Measurements from ENCODE around the gene AGAP1.

The AGAP1 gene

DNA sequence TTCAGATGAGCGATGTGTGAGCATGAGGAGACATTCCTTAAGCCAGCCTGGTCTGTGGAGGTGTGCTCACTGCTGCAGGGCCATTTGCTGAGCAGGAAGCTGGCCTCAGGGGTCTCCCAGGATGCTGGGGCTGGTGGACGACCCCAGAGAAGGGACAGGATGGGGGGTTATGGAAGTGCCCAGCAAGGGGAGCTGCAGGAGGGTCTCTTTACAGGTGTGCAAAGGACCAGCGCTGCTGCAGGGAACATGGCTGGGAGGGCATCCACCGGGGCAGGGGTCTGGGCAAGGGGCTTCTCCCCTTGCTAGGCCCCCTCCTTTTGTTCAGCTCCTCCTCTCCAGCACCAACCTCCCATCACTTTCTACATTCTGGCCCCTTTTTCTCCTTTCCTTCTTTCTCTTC, 489.2 kb downstream of the AGAP1 start:
- DNase-seq = no peak

DNA sequence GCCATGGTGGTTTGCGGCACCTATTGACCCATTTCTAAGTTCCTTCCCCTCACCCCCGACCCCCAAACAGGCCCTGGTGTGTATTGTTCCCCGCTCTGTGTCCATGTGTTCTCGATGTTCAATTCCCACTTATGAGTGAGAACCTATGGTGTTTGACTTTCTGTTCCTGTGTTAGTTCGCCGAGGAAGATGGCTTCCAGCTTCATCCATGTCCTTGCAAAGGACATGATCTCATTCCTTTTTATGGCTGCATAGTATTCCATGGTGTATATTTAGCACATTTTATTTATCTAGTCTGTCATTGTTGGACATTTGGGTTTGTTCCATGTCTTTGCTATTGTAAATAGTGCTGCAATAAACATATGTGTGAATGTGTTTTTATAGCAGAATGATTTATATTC, 490.7 kb downstream of the AGAP1 start:
- no peak for DNase-seq

DNA sequence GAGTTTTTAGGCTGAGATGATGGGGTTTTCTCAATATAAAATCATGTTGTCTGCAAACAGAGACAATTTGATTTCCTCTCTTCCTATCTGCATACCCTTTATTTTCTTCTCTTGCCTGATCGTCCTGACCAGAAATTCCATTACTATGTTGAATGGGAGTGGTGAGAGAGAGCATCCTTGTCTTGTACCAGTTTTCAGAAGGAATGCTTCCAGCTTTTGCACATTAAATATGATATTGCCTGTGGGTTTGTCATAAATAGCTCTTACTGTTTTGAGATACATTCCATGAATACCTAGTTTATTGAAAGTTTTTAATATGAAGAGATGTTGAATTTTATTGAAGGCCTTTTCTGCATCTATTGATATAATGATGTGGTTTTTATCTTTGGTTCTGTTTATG, 492.5 kb downstream of the AGAP1 start:
- no peak for DNase-seq

DNA sequence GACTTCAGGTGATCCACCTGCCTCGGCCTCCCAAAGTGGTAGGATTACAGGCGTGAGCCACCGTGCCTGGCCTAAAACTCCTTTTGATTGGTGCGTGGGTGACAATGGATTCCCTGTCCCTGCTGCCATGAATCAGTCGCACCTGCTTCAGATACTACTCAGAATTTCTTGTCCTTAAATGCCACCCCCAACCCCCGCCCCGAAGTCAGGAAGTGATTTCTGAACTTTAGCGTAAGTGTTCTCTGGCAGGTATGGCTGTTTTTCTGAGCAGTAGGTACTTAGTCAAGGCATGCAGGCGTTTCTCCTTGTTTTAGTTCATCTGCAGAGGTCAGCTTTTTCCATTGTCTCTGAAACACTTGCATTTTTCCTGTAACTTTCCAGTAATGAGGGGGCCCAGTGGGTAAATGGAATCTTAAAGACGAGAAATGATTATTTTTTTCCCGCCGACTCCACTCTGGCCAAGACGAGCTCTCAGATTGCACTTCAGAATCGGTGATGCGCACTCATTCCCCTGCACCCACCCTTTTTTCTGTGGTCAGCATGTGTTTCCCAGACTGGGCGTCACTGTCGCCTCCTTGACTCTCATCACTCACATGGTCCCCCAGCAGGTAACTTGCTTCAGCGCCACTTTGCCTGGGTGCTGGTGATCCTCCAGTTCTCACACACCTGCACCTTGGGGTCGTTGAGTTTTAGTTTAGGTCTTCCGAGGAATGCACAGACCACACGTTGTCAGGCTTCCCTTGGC, 494.6 kb downstream of the AGAP1 start:
- no peak for DNase-seq

DNA sequence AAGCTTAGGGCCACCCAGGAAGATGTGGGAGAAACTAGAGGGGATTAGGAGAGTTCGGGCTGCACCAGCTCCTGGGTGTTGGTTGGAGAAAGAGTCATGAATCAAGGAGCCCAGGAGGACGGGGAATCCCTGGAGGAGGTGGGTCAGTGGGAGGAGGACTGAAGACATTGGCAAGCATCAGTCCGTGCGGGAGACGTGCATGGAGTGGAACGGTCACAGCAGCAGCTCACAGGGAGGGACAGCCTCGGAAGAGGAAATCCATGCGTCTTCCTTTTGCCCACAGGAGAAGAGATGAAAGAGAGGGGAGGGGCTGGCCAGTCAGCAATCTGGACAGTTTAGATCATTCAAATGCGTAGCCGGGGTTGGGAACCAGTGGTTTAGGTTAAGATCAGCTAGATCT, 495.7 kb downstream of the AGAP1 start:
- DNase-seq = no peak

DNA sequence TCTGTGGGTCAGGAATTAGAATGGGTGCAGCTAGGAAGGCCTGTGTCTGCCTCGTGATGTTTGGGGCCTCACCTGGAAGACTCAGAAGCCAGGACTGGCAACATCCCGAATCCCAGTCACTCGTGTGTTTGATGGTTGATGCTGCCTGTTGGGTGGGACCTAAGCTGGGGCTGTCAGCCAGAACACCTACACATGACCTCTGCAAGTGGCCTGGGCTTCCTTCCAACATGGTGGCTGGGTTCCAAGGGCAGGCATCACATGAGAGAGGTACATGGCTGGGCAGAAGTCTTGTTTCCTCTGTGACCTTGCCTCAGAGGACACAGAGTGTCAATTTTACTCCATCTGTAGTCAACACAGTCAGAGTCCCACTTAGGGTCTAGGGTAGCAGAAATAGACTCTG, 496.5 kb downstream of the AGAP1 start:
- DNase-seq = no peak

DNA sequence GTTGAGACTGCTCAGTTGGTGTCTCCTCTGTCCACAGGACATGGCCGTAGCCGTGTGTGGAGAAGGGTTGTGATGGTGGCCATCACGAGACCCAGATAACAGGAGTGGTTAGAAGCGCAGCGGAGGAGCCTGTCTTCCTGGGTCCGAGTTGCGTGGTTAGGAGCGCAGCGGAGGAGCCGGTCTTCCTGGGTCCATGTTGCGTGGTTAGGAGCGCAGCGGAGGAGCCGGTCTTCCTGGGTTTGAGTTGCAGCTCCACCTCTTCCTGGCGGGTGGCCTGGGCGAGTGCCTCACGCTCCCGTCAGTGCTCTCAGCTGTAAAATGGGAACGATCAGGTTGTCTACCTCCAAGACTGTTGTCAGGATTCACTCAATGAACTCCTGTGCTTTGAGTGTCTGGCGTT, 498.2 kb downstream of the AGAP1 start:
- no peak for DNase-seq

DNA sequence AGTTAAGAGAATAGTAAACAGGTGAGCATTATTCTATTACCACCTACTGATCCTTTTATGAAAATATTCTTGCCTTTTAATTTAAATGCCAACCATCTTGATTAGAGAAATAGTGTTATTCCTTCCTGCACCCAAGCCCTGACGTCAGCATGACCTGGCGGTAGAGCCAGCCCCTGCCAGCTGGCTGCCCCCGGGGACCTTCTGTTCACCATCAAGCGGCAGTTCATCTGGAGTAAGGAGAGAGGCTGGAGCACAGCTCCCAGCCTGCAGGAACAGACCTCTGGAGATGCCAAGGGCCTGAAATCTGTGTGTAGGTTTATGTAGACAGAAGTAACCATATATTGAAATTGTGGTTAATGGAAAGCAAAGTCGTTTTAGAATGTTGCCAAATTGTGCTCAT, 502.6 kb downstream of the AGAP1 start:
- DNase-seq = no peak

DNA sequence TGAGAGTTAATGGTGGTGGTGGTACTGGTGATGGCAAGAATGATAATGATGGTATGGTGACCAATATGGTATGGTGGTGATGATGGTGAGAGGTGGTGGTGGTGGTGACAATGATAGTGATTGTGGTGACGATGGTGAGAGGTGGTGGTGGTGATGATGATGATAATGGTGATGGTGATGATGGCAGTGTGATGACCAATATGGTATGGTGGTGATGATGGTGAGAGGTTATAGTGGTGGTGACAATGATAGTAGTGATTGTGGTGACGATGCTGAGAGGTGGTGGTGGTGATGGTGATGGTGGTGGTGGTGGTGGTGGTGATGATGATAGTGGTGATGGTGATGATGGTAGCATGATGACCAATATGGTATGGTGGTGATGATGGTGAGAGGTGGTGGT, 505.2 kb downstream of the AGAP1 start:
- DNase-seq = no peak

DNA sequence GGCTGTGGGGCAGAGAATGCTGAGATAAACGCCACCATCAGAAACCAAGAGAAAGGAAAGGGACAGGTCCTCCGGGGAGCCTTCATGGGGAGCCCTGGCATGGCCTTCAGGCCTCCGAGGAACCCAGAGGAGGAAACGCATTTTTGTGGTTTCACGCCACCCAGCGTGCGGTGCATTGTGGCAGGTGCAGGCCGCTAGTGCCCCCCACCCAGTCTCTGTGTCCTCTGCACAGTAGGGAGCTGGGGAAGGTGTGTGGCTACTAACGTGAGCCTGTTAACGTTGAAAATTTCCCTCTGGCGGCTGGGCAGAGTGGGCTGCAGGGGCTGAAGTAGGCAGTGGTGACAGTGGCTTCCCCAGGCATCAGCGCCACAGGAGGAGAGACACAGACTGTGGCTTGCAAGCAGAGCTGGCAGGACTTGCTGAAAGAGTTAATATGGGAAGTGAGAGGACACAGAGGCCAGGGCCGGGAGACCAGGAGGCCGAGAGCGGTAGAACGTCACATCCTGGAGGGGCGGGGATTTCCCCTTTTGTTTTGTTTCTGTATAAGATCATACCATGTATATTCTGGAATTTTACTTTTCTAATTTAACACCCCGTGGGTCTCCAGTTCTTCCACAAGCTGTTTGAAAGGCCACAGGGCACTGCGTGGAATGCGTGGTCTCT, 507.5 kb downstream of the AGAP1 start:
- DNase-seq = no peak

DNA sequence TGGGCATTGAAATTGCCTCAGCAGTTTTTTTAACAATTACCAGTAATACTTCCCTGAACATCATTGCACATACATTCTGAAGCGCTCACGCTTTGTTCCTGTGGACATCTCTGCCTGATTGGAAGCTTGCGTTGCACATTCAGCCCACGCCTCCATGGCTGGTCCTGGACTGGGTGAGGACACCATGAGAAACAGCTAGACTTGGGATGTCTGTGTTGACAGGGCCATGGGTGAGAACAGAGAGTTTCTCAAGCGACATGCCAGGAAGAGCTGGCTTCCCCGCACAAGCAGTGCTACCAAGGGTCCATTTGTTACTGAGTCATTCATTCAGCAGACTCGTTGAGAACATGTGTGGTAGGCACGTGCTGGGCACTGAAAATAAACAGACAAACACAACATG, 508.0 kb downstream of the AGAP1 start:
- no peak for DNase-seq

DNA sequence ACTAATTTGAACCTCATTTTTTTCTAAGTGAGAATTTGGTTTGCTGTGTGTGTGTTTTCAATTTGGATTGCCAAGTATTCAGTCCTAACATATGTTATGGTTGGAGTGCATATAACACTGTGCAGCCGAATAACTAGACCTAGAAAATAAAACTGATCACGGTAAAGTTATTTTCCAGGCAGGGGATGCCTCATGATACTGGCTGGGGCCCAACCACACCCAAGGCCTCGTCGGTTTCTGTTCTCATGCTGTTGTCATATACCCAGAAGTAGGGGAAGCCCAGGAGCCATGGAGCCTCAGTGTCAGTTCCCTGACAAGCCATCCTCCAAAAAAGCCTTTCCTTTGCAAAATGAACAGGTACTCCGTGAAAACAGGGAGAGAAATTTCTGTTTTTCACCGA, 514.2 kb downstream of the AGAP1 start:
- no peak for DNase-seq

DNA sequence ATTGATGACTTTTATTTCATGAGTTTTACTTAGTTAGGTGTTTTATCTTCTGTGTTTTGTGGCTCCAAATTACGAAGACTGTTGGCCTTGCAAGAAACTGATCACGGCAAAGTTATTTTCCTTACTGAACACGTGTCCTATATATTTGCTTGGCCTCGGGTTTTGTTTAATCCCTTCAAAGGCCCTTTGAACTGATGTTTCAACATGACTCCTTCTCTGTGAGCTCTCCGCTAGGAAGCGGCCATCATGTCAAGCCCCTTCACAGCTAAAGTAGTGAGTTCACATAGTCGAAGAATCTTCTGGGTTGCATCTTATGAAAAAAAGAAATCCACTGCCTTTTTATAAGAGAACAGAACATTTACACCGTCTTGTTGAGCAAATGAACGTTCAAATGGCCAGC, 515.0 kb downstream of the AGAP1 start:
- no peak for DNase-seq

DNA sequence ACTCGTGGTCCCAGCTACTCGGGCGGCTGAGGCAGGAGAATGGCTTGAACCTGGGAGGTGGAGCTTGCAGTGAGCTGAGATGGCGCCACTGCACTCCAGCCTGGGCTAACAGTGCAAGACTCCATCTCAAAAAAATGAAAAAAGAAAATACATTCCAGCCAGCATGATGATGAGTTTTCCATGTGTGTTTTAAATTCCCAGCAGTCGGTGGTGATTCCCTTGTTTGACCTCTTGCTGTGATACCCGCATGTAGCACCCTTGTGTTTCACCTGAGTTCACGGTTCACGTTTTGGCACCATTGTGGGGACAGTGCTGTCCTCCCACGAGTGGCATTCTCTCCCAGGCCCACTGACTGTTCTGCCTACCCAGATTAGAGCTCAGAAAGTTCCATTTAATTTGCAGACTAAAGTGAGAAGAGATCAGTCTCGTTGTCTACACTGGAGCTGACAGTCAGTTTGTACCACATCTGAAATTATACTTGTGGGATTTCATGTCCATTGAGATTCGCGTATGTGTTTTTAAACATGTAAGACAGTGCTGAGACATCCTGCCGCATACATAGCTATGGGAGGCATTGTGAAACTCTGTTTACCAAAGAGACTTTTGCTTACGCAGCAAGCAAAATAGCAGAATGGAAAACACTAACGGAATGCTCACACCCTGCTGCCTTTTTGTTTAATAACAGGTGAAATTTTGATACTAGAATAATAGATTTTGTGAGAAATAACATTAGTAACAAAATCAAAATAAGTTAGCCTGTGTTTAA, 517.3 kb downstream of the AGAP1 start:
- DNase-seq = no peak

DNA sequence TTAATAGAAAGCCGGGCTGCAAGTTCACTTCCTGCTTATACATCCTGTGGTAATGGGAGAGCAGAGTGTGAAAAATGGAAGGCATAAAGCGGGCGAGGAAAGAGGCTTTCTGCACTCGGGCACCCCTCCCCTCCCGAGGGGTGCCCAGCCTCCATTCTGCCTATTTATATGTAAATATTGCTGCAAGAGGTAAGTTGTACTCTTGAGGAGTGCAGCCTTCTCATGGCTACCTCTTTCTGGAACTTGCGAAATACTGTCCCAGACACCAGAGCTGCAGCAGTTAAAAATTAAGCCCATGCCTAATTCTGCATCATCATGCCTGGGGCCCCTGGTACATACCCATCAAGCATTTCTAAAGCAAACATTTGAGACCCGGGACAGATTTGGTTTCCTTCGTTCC, 518.3 kb downstream of the AGAP1 start:
- no peak for DNase-seq

DNA sequence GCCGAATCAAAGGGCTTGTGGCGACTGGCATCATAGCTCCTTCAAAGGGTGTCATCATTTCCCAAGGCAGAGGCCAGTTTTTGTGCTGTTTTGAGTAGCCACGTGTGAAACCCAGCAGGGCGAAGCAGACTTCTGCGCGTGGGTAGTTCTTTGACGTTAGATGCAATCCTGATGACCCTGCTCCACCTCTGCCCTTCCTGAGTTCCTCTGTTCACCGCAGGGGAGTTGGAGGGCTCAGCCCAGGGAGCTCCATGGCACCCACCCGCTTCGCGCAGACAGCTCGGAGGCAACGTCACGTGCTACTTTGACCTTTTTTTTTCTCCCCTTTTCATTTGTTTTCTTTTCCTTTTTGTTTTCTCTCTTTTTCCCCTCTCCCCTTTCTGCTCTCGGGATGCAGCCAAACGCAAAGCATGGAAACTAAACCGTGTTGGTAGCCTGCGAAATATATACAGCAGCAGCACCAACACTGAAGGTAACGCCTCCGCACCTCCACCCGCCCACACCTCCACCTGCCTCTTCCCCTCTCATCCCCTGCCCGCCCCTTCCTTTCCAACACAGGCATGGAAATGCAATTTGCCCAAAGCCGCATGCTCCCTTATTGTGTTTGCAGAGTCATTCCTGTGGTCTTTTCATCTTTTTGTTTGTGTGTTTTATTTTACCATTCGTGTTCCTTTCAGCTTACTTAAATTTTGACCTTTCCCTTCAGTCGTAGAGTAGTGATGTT, 520.7 kb downstream of the AGAP1 start:
- no peak for DNase-seq

DNA sequence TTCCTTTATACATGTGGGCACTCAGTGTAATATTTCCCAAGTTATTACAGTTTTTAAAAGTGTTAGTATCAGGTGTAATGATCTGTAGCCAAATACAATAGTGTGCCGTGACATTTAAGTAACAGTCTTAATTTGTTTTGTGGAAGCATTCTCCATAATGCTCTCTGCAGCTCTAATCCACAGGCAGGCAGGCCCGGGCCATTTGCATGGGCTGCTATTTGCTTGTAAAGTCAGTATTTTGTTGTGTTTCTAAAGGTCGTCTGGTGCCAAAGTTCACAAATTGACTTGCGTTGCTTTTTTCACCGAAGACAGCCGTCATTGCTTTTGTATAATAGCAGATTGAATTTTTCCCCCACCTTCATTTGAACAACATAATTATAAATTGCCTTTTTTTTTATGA, 521.3 kb downstream of the AGAP1 start:
- DNase-seq = no peak

DNA sequence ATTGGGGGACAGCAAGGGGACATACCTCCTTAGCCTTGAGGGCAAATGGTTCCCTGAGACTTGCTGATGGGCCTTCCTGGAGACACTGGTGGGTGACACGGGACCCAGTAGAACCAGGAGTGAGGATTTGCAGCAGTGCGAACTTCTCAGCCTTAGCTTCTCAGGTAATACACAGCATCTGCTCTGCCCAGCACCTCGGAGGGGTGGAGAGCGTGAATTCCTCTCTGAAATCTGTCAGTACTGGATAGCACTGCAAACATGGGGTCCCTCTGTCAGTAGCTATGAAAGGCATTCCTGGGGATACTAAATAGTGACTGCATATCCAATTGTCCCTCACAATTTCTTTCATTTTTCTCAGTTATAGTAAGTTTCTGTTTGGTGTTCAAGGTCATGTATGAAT, 522.7 kb downstream of the AGAP1 start:
- no peak for DNase-seq

DNA sequence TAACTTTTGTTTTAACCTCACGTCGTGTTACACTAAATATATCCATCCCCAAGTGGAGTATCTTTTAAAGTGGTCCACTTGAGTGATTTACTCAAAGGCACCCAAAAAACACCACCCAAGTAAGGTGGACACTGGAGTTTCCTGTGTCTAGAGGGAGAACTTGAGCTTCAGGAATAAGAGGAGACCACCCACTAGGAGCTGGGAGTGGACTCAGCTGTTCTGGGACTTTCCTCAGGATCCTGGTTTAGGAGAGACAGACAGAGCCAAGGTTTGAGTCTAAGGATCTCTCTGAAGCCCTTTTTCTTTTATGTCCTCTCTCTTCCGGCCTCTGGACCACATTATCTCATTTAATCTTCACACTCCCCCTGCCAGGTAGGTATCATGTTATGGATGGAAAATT, 523.6 kb downstream of the AGAP1 start:
- no peak for DNase-seq

DNA sequence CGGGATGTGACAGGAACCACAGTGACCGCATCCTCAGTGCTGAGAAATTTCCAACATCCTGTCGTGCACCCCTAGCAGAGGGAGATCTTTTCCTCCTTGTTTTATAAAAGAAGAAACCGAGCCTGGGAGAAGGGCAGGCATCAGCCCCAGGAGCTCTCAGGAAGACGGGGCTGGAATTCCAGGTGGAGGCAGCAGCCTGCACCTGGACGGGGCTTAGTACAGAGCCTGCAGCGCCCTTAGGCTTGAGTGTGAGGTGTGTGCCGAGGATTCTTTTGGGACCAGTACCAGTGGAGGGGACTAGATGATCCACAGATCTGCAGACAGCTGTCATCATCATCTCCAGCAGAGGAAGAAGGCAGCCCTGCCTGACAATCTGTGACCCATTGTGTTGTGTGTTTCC, 525.6 kb downstream of the AGAP1 start:
- no peak for DNase-seq

DNA sequence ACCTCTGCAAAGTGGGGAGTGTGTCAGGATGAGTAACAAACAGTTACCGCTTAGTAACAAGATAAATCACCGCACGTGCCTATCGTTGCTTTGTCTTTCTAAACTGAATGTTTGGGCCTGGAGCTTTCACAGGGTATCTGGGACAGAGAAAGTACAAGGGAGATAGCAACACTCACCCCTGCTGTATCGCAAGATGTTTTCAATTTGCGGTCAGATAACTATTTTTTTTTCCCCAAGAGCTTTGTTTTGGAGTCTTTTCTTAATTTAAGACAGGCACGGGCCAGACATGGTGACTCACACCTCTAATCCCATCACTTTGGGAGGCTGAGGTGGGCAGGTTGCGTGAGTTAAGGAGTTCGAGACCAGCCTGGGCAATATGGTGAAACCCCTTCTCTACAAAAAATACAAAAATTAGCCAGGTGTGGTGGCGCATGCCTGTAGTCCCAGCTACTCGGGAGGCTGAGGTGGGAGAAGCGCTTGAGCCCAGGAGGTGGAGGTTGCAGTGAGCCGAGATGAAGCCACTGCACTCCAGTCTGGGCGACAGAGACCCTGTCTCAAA, 527.7 kb downstream of the AGAP1 start:
- DNase-seq = no peak

DNA sequence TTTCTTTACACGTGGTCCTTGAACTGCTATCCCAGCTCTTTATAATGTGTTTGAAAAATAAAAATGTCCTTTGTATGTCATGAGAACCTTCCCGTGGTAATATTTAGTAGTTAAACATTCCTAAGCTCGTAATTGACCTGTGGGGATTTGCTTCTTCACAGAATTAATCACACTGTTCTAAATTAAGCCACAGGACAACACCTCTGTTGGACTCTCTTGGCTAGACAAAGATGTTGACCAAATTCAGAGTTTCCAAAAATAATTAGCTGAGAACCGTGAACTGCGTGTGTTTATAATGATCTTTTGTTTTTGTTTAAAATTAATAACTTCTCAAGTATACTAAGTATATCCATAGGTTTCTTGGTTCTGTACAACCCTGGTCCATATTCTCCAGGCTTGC, 528.3 kb downstream of the AGAP1 start:
- DNase-seq = no peak

DNA sequence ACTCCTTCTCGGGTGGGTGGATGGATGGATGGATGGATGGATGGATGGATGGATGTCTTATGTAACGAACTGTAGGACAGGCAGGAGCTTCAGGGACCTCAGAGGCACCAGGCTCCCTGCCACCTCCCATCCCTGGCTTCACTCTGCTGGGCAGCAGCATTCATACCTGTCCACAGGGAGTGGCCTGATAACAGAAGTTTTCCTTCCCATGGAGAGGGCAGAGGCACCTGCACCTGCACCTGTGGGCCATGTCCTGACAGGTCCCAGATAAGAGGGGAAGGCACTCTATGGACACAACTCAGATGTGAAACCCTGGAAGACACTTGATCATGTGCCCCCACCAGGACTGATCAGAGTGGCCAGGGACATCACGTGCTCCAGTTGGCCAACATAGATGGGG, 532.0 kb downstream of the AGAP1 start:
- no peak for DNase-seq

All from CD4-positive, alpha-beta T cell treated with Interleukin-4 for 4 hours (primary cell).